HPDE6-E6E7 (cell line): ENCODE measurements around the gene KRTAP10-5.

Source experiments
- DNase-seq: peaks from one replicate; pipeline ENCODE4 v3.0.0; 2011; ENCODE audit warnings: missing footprints; ENCODE audit errors: extremely low spot score

KRTAP10-5 gene

DNA sequence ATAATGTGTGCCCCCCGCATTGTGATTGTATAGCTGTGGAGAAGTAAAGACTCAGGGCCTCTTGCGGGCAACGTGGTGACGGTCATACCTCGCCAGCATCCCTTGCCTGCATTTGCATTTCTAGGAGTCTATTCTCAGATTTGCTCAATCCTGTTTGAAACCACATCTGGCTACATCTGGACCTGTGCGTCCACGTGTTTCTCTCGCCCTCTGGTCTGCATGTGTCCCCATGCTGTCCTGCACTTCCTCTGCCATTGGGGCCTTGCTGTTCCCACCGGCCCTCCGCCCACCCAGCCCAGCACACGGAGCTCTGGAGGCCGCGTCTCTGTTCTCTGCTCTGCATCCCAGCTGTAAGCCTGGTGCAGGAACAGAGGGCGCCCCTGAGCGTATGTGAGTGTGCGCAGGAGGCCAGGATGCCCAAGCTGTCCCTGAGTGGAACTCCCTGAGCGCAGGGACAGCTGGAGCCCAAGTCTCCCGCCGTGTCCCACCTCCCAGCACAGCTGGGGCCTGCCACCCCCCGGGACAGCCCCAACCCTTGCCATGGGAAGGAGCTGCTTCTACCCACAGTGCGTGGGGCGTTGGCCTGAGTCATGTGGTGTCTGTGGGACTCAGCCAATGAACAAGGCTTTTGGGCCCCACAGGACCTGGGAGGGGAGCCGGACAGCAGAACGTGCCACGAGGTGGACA lies 30.7 kb downstream of the KRTAP10-5 start:
- DNase-seq: no peak

- DNase-seq: no peak
Measured at GRCh38 chr21:44548922-44549321, 31.5 kb downstream of the KRTAP10-5 start.

DNA sequence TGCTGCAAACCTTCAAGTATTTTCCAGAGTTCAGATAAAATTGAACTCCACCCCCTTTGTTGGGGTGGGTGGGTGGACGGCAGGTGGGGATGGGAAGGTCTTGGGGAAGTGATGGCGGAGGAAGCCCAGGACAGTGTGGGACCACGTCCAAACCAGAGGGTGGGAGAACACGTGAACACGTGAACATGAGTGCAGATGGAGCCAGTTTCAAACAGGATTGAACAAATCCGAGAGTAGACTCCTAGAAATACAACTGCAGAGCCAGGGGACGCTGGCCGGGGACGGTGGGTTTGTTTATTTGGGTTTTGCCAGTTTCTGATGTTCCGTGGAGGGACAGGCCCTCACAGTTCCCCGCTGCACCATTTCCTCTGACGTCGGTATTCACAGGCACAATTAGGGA lies 32.0 kb downstream of the KRTAP10-5 start:
- no peak for DNase-seq

DNA sequence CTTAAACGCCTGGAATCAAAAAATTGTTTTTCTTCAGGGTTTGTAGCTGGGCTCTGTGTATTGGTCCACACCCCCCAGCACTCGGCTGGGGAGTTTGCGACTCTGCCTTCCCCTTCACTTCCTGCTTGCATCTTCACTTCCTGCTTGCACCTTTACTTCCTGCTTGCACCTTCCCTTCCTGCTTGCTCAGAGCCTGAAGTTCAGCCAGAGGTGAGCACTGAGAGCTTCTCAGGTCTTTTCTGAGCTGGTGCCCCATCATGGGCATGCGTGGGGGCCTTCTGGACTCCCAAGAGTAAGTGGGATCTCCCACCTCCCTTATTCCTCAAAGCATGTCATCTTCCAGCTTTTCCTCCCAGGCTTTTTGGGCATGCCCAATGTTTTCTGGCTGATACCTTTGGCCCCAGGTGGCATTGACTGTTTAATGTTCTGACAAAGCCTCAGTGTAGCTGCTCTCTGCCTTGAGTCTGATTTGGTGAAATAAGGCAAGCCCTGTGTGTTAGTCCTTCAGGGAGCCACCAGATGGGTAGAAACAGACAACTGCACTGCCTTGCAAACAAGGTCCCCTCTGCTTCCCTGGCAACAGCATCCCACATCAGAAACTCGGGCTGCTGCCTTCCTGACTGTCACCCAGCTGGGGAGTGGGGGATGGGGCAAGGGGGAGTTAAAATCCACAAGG lies 32.6 kb downstream of the KRTAP10-5 start:
- DNase-seq: no peak

GRCh38 chr21:44544566-44544965 lies 35.8 kb downstream of the KRTAP10-5 start:
- no peak for DNase-seq

DNA sequence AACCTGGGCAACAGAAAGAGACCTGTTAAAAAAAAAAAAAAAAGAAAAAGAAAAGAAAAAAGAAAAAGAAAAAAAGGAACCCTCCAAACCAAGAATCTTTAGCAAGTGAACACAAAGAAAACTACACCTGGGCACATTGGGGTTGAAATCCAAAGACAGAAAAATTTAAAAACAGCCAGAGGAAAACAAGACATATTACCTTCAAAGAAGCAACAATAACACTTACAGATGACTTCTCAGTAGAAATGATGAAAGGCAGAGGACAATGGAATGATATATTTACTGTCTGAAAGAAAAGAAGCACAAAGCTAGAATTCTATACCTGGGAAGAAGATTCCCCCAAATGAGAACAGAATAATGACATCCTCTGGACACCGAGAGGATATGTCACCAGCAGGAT lies 37.7 kb downstream of the KRTAP10-5 start:
- no peak for DNase-seq

DNA sequence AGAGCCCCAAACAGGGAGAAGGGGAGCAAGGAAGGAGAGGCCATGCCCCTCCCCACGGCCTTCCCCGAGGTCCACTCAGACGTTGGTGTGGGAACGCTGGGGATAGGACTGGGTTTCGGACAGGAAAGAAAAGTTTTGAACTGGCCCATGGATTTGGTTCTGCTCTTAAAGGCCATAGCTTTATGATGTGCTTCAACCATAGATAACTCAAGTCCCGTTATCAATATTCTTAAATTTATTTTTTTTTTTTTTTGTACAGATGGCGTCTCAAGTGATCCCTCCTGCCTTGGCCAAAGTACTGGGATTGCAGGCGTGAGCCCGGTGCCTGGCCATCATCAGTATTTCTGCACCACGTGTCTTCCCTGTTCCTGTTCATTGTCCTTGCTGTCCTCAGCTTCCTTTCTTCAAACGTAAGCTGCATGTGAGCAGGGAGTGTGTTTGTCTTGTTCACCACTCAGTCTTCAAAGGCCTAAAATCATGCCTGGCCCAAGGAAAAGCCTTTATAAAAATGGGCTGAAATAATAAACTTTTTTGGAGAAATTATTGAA lies 39.6 kb downstream of the KRTAP10-5 start:
- DNase-seq: no peak

GRCh38 chr21:44539991-44540666 lies 40.3 kb downstream of the KRTAP10-5 start, which contains the start of gene KRTAP10-1:
Gene KRTAP10-1, minus strand, starts transcription at chr21:44540195. Its CDS starts 45 bp downstream, at chr21:44540150.
- no peak for DNase-seq

DNA sequence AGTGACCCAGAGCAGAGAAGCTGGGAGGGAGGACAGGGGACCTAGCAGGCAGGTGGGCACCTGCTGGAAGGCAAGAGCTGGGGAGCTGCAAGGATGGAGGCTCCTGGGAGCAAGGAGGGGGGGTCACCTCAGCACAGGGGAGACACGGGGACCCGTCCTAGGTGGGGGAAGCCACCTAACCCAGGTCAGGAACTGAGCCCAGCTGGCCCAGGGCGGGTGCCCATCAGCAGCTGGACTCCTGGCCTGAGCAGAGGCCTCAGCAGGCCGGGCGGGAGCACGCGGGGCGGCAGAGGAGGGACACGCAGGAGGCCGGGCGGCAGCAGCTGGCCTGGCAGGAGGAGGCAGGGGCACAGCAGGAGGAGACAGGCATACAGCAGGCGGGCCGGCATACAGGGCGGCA lies 41.4 kb downstream of the KRTAP10-5 start:
- no peak for DNase-seq

- no peak for DNase-seq
Measured at GRCh38 chr21:44537930-44538911, 42.2 kb downstream of the KRTAP10-5 start.

DNA sequence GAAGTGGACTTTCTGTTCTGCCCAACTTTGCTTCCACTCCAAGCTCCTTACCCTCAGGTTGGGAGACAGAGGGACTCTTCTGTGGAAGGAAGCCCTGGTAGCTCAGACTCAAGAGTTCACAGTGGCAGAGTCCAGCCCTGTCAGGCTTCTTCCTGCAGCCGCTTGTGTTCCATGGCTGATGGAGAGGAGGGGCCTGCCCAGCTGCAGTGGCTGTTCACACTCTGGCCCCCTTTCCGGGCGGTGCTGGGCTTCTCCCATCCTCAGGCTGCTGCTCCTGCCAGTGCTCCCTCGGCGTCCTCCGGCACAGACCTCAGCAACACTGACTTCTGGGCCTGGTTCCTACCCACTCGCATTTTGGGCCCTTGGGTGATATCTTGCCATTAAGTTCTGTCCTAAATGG lies 44.4 kb downstream of the KRTAP10-5 start:
- DNase-seq: no peak

GRCh38 chr21:44534688-44535087 lies 45.7 kb downstream of the KRTAP10-5 start:
- no peak for DNase-seq

DNA sequence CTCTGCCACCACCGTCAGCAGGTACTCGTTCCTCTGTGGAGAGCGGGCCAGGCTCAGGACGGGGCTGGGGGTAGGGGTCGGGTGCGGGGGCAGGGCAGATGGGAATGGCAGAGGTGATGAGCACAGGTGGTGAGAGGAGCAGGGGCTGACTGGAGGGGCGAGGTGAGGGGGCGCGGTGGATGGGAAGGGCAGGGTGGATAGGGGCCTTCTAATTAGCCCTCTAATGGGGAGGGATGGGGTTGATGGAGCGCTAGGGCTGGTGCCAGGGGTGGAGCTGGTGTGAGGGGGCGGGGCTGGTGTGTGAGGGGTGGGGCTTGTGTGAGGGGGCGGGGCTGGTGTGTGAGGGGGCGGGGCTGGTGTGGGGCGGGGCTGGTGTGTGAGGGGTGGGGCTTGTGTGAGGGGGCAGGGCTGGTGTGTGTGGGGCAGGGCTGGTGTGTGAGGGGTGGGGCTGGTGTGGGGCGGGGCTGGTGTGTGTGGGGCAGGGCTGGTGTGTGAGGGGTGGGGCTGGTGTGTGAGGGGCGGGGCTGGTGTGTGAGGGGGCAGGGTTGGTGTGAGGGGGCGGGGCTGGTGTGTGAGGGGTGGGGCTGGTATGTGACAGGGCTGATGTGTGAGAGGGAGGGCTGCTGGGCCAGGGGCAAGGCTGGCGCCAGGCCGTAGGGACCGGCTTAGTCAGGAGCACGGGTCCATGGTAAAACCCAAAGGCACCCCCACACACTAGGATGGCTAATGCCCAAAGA lies 46.3 kb downstream of the KRTAP10-5 start:
- no peak for DNase-seq

DNA sequence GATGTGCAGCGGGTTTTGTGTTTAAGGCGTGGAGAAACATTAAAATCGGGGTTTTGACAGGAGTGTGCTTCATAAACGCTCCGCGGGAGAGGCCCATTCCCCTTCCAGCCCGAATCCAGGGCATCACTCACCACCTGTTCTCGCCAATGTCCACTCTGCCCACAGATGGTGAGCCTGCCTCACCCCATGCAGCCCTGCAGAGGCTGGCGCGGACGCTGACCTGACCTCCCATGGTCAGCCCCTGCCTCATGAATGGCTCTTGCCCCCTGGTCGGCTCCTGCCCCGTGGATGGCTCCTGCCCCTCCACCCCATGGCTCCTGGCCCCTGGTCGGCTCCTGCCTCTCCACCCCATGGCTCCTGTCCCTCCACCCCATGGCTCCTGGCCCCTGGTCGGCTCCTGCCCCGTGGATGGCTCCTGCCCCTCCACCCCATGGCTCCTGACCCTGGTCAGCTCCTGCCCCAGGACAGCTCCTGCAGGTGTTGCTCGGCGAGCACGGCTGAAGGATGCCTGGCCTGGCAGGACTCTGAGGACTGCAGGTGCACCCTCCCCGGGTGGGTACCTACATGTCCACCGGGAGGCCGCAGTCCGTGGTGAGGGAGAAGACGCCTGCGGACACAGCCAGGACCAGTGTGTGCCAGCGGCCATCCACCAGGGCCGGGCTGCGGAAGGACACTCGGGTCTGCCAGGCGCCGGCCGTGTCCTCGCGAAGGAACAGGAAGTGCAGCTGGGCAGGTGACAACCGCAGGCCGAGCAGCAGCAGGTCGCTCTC lies 47.1 kb downstream of the KRTAP10-5 start:
- no peak for DNase-seq

GRCh38 chr21:44532712-44533111 lies 47.7 kb downstream of the KRTAP10-5 start:
- DNase-seq: no peak

DNA sequence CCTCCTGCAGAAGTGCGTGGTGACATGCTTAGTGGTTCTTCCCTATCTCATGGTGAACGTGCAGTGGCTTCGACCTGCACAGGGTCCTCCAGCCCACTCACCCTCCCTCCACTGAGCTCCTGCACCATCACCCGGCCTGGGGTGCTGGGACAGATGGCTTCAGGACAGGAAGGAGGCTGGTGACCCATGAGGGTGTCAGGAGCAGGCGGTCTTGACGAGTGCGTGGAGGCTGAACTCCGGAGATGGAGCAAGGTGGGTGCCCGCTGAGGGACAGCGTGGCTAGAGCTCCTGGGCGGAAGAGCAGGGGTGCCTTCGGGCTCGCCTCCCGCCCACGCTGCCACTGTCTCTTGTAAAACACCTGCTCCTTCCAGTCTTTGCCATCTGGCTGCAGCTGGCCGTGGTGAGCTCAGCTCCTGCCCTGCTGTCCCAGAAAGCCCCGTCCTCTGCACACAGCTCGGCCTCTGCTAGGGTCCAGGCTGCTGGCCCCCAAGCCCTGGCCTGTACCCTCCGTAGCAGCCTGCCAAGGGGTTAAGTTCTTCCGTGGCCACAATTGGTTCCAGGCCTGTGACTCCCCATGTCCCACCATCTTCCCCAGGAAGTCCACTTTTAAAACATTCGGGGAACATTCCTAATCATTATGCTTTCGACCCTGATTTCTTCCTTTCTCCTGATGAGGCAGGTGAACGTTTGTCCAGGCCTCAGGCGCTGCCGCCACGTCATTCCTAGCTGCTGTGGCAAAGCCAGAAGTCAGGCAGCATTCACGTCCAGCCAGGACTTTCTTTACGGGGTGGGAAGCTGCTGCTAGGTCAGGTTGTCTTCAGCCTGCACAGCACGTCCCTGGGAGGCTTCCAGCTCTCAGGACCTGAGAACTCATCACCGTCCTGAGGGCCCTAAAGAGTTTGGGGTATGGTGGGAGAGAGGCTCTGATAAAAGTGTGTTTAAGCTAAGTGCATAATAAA lies 48.5 kb downstream of the KRTAP10-5 start:
- no peak for DNase-seq

DNA sequence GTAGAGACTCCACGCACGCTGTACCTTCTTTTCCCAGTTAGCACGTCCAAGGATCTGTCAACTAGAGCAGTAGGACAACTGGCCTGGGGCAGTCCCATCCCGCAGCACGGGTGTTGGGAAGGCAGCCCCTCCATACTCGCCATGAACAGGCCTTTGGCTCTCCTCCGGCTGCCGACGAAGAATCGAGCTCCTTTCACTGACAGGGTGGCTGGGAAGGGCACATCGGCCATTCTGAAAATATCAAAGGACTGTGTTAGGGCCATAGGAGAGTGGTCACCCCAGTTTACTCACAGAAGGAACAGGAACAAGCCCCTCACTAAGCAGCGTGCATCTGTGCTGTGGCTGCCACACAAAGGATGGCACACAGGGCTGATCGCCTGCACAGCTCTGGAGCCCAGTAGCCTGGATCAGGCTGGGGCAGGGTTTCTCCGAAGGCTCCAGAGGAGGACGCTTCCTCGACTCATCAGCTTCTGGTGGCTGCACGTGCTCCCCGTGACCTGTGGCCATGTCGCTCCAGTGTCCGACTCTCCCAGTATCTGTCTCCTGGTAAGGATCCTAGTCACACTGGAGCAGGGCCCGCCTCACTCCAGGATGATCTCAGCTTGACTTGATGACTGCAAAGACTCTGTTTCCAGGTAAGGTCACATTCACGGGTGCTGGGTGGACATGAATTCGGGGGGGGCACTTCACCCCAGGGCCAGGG lies 49.4 kb downstream of the KRTAP10-5 start:
- no peak for DNase-seq
